K562 (cell line): Measurements from ENCODE around the gene RNF135. TPM values are rescaled to one million over a fixed set of nuclear protein-coding genes. Genes with fewer than 3 reads are reported as not detected.

ENCODE experiments used
- ATAC-seq: fragments of 200-7000 bp; cut with Tn5 transposase; 3 replicates; pipeline ENCODE4 v1.9.1; 2020; ENCODE audit warnings: moderate library complexity
- BruUV-seq: library from RNA; stranded (reverse); fragments of 400-500 nt; replicated peaks from 2 replicates; lab custom pipeline; 2021; lab: Mats Ljungman, UMichigan
- CTCF ChIA-PET: fragments of 300-600 bp; formaldehyde crosslinking; extraction: SDS; loops from one replicate; lab custom pipeline; 2021; ENCODE audit warnings: low intra/inter-chr PET ratio; lab: Yijun Ruan, JAX
- POLR2A ChIA-PET: fragments of 300-600, 350-650 bp; sonication (Branson Sonifier 250); formaldehyde crosslinking; extraction: SDS; loops from one replicate; lab custom pipeline; 2021; ENCODE audit warnings: antibody characterized with exemption, inconsistent platforms; lab: Yijun Ruan, JAX
- DNase-seq, 4 experiments: peaks; one replicate each; pipeline versions ENCODE4 v3.0.0 to v3.0.0-alpha.2; 2011 to 2018; ENCODE audit warnings: low spot score in 3 of 4, mixed read lengths in 3 of 4; ENCODE audit errors: extremely low read depth in 1 of 4
- FAIRE-seq: peaks from 2 replicates; lab custom pipeline; 2011; peaks lifted over from hg19 to GRCh38; lab: Jason Lieb, UNC
- H2AFZ ChIP-seq: 2 replicates; pipeline ENCODE4 v1.6.0; 2011; ENCODE audit warnings: low read depth, low read length, control low read depth, inconsistent platforms
- H3K27ac ChIP-seq: fragments of 200-600 bp; 3 replicates; pipeline ENCODE4 v1.8.0; 2011; ENCODE audit warnings: low read depth, mild to moderate bottlenecking, control low read depth, inconsistent platforms, low read length, moderate library complexity, mixed read lengths; ENCODE audit errors: extremely low read depth
- H3K27me3 ChIP-seq, 2 experiments: fragments of 300-600 bp in 1 of 2; 2 replicates in 1 of 2; 3 replicates in 1 of 2; pipeline versions ENCODE4 v1.6.0 to v1.8.0; 2011; ENCODE audit warnings: inconsistent platforms in 2 of 2, low read length in 2 of 2, mild to moderate bottlenecking in 1 of 2, mixed read lengths in 1 of 2, moderate library complexity in 1 of 2; ENCODE audit not compliant: control insufficient read depth in 2 of 2, insufficient read depth in 2 of 2
- H3K36me3 ChIP-seq: fragments of 300-600 bp; 3 replicates; pipeline ENCODE4 v1.8.0; 2011; ENCODE audit warnings: mild to moderate bottlenecking, low read length, inconsistent platforms; ENCODE audit not compliant: control insufficient read depth, insufficient read depth
- H3K4me1 ChIP-seq, 2 experiments: fragments of 200-600 bp in 1 of 2; replicated peaks in 1 of 2; 2 replicates in 1 of 2; 3 replicates in 1 of 2; pipeline versions ENCODE4 v1.5.1 to v1.8.0; 2011; ENCODE audit warnings: inconsistent platforms in 2 of 2, low read length in 2 of 2, mild to moderate bottlenecking in 1 of 2, mixed read lengths in 1 of 2, moderate library complexity in 1 of 2; ENCODE audit not compliant: control insufficient read depth in 2 of 2, insufficient read depth in 2 of 2
- H3K4me2 ChIP-seq: 2 replicates; pipeline ENCODE4 v1.6.1; 2011; ENCODE audit warnings: low read length, control low read depth, inconsistent platforms, mixed read lengths; ENCODE audit not compliant: insufficient read depth
- H3K4me3 ChIP-seq: fragments of 200-600 bp; sonication (generic), shearing (Covaris generic); 2 replicates; pipeline ENCODE4 v1.5.1; 2016; ENCODE audit warnings: control low read depth, inconsistent platforms
- H3K79me2 ChIP-seq: fragments of 200-600 bp; 3 replicates; pipeline ENCODE4 v1.8.0; 2011; ENCODE audit warnings: low read length, inconsistent platforms; ENCODE audit not compliant: control insufficient read depth, insufficient read depth
- H3K9ac ChIP-seq, 2 experiments: 2 replicates each; pipeline versions ENCODE4 v1.6.0 to v1.6.1; 2011; ENCODE audit warnings: low read depth in 2 of 2, low read length in 2 of 2, control low read depth in 1 of 2, inconsistent platforms in 1 of 2, mild to moderate bottlenecking in 1 of 2, mixed read lengths in 1 of 2; ENCODE audit not compliant: insufficient read depth in 1 of 2
- H3K9me1 ChIP-seq: one replicate; pipeline ENCODE4 v1.6.0; 2011; ENCODE audit warnings: inconsistent platforms, mild to moderate bottlenecking, low read length, moderate library complexity; ENCODE audit not compliant: control insufficient read depth, insufficient read depth
- H3K9me3 ChIP-seq: replicated peaks from 2 replicates; pipeline ENCODE4 v1.5.1; 2011; ENCODE audit warnings: low read depth, low read length, inconsistent platforms; ENCODE audit not compliant: control insufficient read depth, insufficient read depth
- H4K20me1 ChIP-seq: replicated peaks from 2 replicates; pipeline ENCODE4 v1.6.1; 2011; ENCODE audit warnings: low read length, inconsistent platforms, mixed read lengths; ENCODE audit not compliant: control insufficient read depth, insufficient read depth
- CLOCK ChIP-seq: fragments of 250-450 bp; sonication (Bioruptor Pico); IDR thresholded peaks from 2 replicates; pipeline ENCODE4 v1.4.0; 2020; ENCODE audit warnings: mild to moderate bottlenecking, moderate library complexity, borderline replicate concordance
- ESRRA ChIP-seq: fragments of 450-650 bp; IDR thresholded peaks from 2 replicates; pipeline ENCODE4 v1.6.1; 2014; ENCODE audit warnings: low read depth, mild to moderate bottlenecking, moderate library complexity, borderline replicate concordance
- HCFC1 ChIP-seq: IDR thresholded peaks from 2 replicates; pipeline ENCODE4 v1.6.1; 2012; ENCODE audit warnings: low read depth, low read length, improper control_type of control experiment
- HDAC3 ChIP-seq: fragments of 450-650 bp; IDR thresholded peaks from 2 replicates; pipeline ENCODE4 v1.6.1; 2018; ENCODE audit warnings: borderline replicate concordance, mild to moderate bottlenecking, moderate library complexity; ENCODE audit not compliant: partially characterized antibody
- MNT ChIP-seq, 2 experiments: fragments of 450-650 bp; conservative IDR thresholded peaks; 2 replicates each; pipeline ENCODE4 v1.6.1; 2017; ENCODE audit warnings: mild to moderate bottlenecking in 2 of 2, moderate library complexity in 2 of 2
- NFIX ChIP-seq: fragments of 250-450 bp; sonication (Bioruptor Pico); IDR thresholded peaks from 2 replicates; pipeline ENCODE4 v1.4.0; 2020; ENCODE audit warnings: low read depth, mild to moderate bottlenecking, moderate library complexity
- RBM25 ChIP-seq: fragments of 200-400 bp; formaldehyde crosslinking; IDR thresholded peaks from 2 replicates; pipeline ENCODE4 v1.6.1; 2018; ENCODE audit warnings: low read length, low read depth, moderate library complexity; ENCODE audit not compliant: severe bottlenecking
- ZFP36 ChIP-seq: fragments of 150-350 bp; IDR thresholded peaks from 2 replicates; pipeline ENCODE4 v1.6.1; 2018; ENCODE audit warnings: low read length, low read depth; ENCODE audit not compliant: partially characterized antibody
- ZFPM2 ChIP-seq: fragments of 250-450 bp; sonication (Bioruptor Pico); IDR thresholded peaks from 2 replicates; pipeline ENCODE4 v1.5.1; 2022; ENCODE audit warnings: mild to moderate bottlenecking
- WGBS: fragments of 100-300 bp; shearing (Covaris generic); methylation state at CpG from one replicate; pipeline ENCODE4 v1.1.6; 2016; ENCODE audit warnings: low coverage, mixed read lengths; ENCODE audit not compliant: insufficient coverage; ENCODE audit errors: missing lambda C conversion rate; 5-methylcytosine and 5-hydroxymethylcytosine counted together
- in situ Hi-C: fragments of 300-500 bp; cut with MboI; formaldehyde crosslinking; loops from 4 replicates; pipeline ENCODE4 v1.15.0; 2018; ENCODE audit warnings: inconsistent platforms, mixed read lengths
- intact Hi-C: fragments of 100-400 bp; cut with micrococcal nuclease; formaldehyde crosslinking; loops from 2 replicates; pipeline ENCODE4 v1.14.2; 2022
- polyA plus RNA-seq, 8 experiments: library from polyadenylated mRNA; depleted of rRNA in 4 of 8; stranded (reverse) in 5 of 8; unstranded in 3 of 8; fragments of >200 nt; fragmentation: Nextera tagmentation in 2 of 8; fragmentation: Illumina TruSeq in 1 of 8; extraction: Ambion mirVana in 2 of 8; extraction: Trizol in 1 of 8; gene quantifications; 2 replicates each; pipeline versions ENCODE4 v1.2.1 to v1.2.3, GENCODE V29; 2011 to 2014; ENCODE audit warnings: inconsistent platforms in 1 of 8, missing spikeins in 1 of 8
- total RNA-seq, 7 experiments: library from RNA; depleted of rRNA in 6 of 7; stranded (reverse); fragments of >200 nt in 6 of 7; fragmentation: Illumina TruSeq in 2 of 7; extraction: Trizol in 2 of 7; gene quantifications; 2 replicates each; pipeline versions ENCODE4 v1.2.1 to v1.2.3, GENCODE V29; 2011 to 2021; ENCODE audit warnings: low replicate concordance in 1 of 7

Gene RNF135
- total and polyA plus RNA-seq, 9 of the 15 experiments (the other 6 are each of a cell fraction or from before 2014, with no cell fraction given), result 0.08 TPM; not detected in 8

GRCh38 chr17:30921544-30922196 is 49.2 kb upstream of the RNF135 start, which contains the start of gene ADAP2:
TSS of gene ADAP2 (plus strand) at chr17:30921945. CDS start at chr17:30922015, 70 bp downstream.
- TF ChIP-seq MNT (conservative IDR thresholded peaks at IDR 0.05) (no peak), RBM25 (peak; percentile 4), ESRRA (peak; percentile 70; the same call in 1 of the 2 replicates), CLOCK (CRISPR knock-in tag) (no peak), HDAC3 (no peak), ZFPM2 (no peak), NFIX (CRISPR knock-in tag) (no peak), HCFC1 (no peak), ZFP36 (peak; percentile 74)
- H3K4me2 ChIP-seq, result no peak within 1 kb of the TSS
- no peak within 1 kb of the TSS for H3K4me3 ChIP-seq
- CTCF ChIA-PET, result interaction anchor here (0.5 kb wide), 1 partner anchor 23 kb away, joined by 3 read pairs; no protein-coding TSS in a partner anchor
- H2AFZ ChIP-seq, result no peak within 1 kb of the TSS; the same call in 1 of the 2 replicates
- H3K4me1 ChIP-seq, result peaks cover 0 to 13% of the 10 kb centered on the region in 2 experiments; a peak in 2 of 5 replicates
- H4K20me1 ChIP-seq, result no peaks in the 10 kb centered on the region; the same call in 1 of the 2 replicates
- FAIRE-seq, result no peak
- POLR2A ChIA-PET, result no interaction called here
- H3K9ac ChIP-seq, result no peak within 1 kb of the TSS; a peak in 1 of 4 replicates
- intact Hi-C loops (no loop called here), in situ Hi-C loops (no loop called here)
- H3K27me3 ChIP-seq, result peaks cover 20 to 48% of the 10 kb centered on the region in 2 experiments; a peak in 4 of 5 replicates
- H3K9me1 ChIP-seq, result no peaks in the 10 kb centered on the region
- DNase-seq, result peak; percentile 22 to 72 (median 52)
- ATAC-seq, result peak; percentile 78
- no peaks in the 10 kb centered on the region for H3K36me3 ChIP-seq
- WGBS, result 7% methylated on average over 16 of the region's 60 CpGs
- H3K9me3 ChIP-seq, result no peaks in the 10 kb centered on the region
- BruUV-seq, result no TSS peak
- no peak within 1 kb of the TSS for H3K27ac ChIP-seq
- H3K79me2 ChIP-seq, result no peaks in the 10 kb centered on the region
